HepG2 (cell line): Measurements from ENCODE around the gene DHRS13. TPM values are rescaled to one million over a fixed set of nuclear protein-coding genes. Genes with fewer than 3 reads are reported as not detected.

Experiments
- ATRX ChIP-seq: sonication (generic); formaldehyde crosslinking; IDR thresholded peaks from 2 replicates; pipeline ENCODE4 v1.4.0; 2020; ENCODE audit warnings: missing genetic modification reagents, borderline replicate concordance
- FLYWCH1 ChIP-seq: sonication (generic); formaldehyde crosslinking; IDR thresholded peaks from 2 replicates; pipeline ENCODE4 v1.8.1; 2023; ENCODE audit warnings: mild to moderate bottlenecking, missing genetic modification reagents
- GMEB1 ChIP-seq: sonication (generic); formaldehyde crosslinking; IDR thresholded peaks from 2 replicates; pipeline ENCODE4 v1.5.1; 2020; ENCODE audit warnings: missing genetic modification reagents, mild to moderate bottlenecking, borderline replicate concordance
- MYNN ChIP-seq: sonication (generic); formaldehyde crosslinking; IDR thresholded peaks from 2 replicates; pipeline ENCODE4 v1.4.0; 2020; ENCODE audit warnings: mild to moderate bottlenecking, low read depth, missing genetic modification reagents
- POLR2A ChIP-seq, 2 experiments: IDR thresholded peaks; 2 replicates each; pipeline ENCODE4 v1.6.1; 2011; ENCODE audit warnings: low read depth in 2 of 2, low read length in 2 of 2, mild to moderate bottlenecking in 1 of 2, moderate library complexity in 1 of 2; ENCODE audit not compliant: insufficient read depth in 1 of 2
- SIN3B ChIP-seq: fragments of 150-350 bp; IDR thresholded peaks from 2 replicates; pipeline ENCODE4 v1.6.1; 2014; ENCODE audit warnings: low read length
- SMAD3 ChIP-seq: sonication (generic); formaldehyde crosslinking; IDR thresholded peaks from 2 replicates; pipeline ENCODE4 v1.4.0; 2020; ENCODE audit warnings: missing genetic modification reagents
- TGIF2 ChIP-seq: IDR thresholded peaks from 2 replicates; pipeline ENCODE4 v1.6.1; 2016; ENCODE audit warnings: control low read depth, missing compliant biosample characterization
- YEATS2 ChIP-seq: sonication (generic); formaldehyde crosslinking; IDR thresholded peaks from 2 replicates; pipeline ENCODE4 v1.4.0; 2020; ENCODE audit warnings: missing genetic modification reagents, borderline replicate concordance
- ZBTB14 ChIP-seq: sonication (generic); formaldehyde crosslinking; IDR thresholded peaks from 2 replicates; pipeline ENCODE4 v1.4.0; 2020; ENCODE audit warnings: missing genetic modification reagents
- ZNF331 ChIP-seq: sonication (generic); formaldehyde crosslinking; IDR thresholded peaks from 2 replicates; pipeline ENCODE4 v1.4.0; 2020; ENCODE audit warnings: missing genetic modification reagents
- ZNF510 ChIP-seq: sonication (generic); formaldehyde crosslinking; IDR thresholded peaks from 2 replicates; pipeline ENCODE4 v1.4.0; 2020; ENCODE audit warnings: low read depth, mild to moderate bottlenecking, missing genetic modification reagents
- ZNF552 ChIP-seq: sonication (generic); formaldehyde crosslinking; IDR thresholded peaks from 2 replicates; pipeline ENCODE4 v1.9.0; 2022; ENCODE audit warnings: missing genetic modification reagents, mild to moderate bottlenecking, borderline replicate concordance
- ZNF563 ChIP-seq: sonication (generic); formaldehyde crosslinking; IDR thresholded peaks from 2 replicates; pipeline ENCODE4 v1.8.0; 2022; ENCODE audit warnings: mild to moderate bottlenecking, moderate library complexity, missing genetic modification reagents
- polyA plus RNA-seq, 8 experiments: library from polyadenylated mRNA; depleted of rRNA in 3 of 8; stranded (reverse) in 7 of 8; unstranded in 1 of 8; fragments of >200 nt; fragmentation: Illumina TruSeq in 4 of 8; extraction: Trizol in 4 of 8; gene quantifications; 2 replicates each; pipeline versions ENCODE4 v1.2.1 to v1.2.3, GENCODE V29; 2011 to 2016; ENCODE audit warnings: low read depth in 4 of 8, missing spikeins in 1 of 8, mixed read lengths in 1 of 8; ENCODE audit not compliant: insufficient read depth in 1 of 8
- total RNA-seq, 5 experiments: library from RNA; depleted of rRNA; stranded (reverse); fragments of >200 nt; fragmentation: Illumina TruSeq; extraction: Trizol; gene quantifications; 2 replicates each; pipeline ENCODE4 v1.2.3, GENCODE V29; 2016; ENCODE audit warnings: low read depth in 1 of 5
- TF ChIP-seq, protein P1 (sequence below): sonication (generic); formaldehyde crosslinking; IDR thresholded peaks from 2 replicates; pipeline ENCODE4 v1.5.1; 2020; ENCODE audit warnings: missing genetic modification reagents, mild to moderate bottlenecking, borderline replicate concordance
- TF ChIP-seq, protein P2 (sequence below): sonication (generic); formaldehyde crosslinking; IDR thresholded peaks from 2 replicates; pipeline ENCODE4 v1.5.0; 2020; ENCODE audit warnings: missing genetic modification reagents, mild to moderate bottlenecking, borderline replicate concordance
- TF ChIP-seq, protein P3 (sequence below): sonication (generic); formaldehyde crosslinking; IDR thresholded peaks from 2 replicates; pipeline ENCODE4 v1.4.0; 2020; ENCODE audit warnings: mild to moderate bottlenecking, missing genetic modification reagents, borderline replicate concordance

DHRS13 gene
- total and polyA plus RNA-seq, 2 of the 13 experiments (the other 11 are each of a cell fraction or from before 2014, with no cell fraction given), result 11.8 to 12.6 TPM

DNA sequence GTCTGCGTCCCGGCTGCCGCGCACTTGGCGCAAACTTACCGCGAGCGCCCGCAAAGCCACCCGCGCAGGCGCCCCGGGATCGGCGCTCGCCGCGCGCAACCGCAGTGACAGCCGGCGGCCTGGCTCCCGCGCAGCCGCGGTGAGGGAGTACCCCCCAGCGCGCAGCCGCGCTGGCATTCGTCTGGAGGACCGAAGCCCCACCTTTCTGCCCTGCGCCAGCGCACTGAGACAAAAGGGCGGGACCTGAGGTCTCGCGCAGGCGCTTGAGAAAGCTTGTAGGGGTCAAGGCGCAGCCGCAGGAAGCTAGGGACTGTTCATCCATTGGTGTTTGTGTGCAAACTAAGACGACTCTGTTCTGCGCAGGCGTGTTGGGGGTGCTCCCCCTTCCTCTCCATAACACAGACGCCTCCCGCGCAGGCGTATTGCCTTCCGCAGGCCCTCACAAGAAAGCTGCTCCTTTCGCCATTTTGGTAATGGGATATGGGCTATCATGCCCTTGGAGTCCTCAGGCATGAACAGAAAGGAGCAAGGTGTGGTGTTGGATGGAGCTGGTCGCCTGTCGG, 48.6 kb upstream of the DHRS13 start, which contains the start of gene PHF12 (continued):
- peak; percentile 54; the same call in 1 of the 2 replicates for TF ChIP-seq YEATS2 (CRISPR knock-in tag)
- TF ChIP-seq ZBTB14, result no peak
- 0 out of 2 replicates have a peak, but pooled peaks have one; percentile 4 for TF ChIP-seq SIN3B
- TF ChIP-seq FLYWCH1 (CRISPR knock-in tag), result no peak
- TF ChIP-seq, protein P1, sequence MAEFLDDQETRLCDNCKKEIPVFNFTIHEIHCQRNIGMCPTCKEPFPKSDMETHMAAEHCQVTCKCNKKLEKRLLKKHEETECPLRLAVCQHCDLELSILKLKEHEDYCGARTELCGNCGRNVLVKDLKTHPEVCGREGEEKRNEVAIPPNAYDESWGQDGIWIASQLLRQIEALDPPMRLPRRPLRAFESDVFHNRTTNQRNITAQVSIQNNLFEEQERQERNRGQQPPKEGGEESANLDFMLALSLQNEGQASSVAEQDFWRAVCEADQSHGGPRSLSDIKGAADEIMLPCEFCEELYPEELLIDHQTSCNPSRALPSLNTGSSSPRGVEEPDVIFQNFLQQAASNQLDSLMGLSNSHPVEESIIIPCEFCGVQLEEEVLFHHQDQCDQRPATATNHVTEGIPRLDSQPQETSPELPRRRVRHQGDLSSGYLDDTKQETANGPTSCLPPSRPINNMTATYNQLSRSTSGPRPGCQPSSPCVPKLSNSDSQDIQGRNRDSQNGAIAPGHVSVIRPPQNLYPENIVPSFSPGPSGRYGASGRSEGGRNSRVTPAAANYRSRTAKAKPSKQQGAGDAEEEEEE, result no peak
- TF ChIP-seq ZNF510 (CRISPR knock-in tag), result no peak
- no peak for TF ChIP-seq ATRX (CRISPR knock-in tag)
- peak; percentile 60 to 61 for TF ChIP-seq POLR2A (IDR thresholded peaks at IDR 0.05; ENCODE audit: insufficient read depth in 1 of 2, low read depth in 2 of 2, low read length in 2 of 2)
- TF ChIP-seq, protein P2, sequence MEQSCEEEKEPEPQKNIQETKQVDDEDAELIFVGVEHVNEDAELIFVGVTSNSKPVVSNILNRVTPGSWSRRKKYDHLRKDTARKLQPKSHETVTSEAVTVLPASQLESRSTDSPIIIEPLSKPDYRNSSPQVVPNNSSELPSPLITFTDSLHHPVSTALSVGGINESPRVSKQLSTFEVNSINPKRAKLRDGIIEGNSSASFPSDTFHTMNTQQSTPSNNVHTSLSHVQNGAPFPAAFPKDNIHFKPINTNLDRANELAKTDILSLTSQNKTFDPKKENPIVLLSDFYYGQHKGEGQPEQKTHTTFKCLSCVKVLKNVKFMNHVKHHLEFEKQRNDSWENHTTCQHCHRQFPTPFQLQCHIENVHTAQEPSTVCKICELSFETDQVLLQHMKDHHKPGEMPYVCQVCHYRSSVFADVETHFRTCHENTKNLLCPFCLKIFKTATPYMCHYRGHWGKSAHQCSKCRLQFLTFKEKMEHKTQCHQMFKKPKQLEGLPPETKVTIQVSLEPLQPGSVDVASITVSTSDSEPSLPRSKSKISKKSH (CRISPR knock-in tag), result 0 out of 2 replicates have a peak, but pooled peaks have one; percentile 0
- 0 out of 2 replicates have a peak, but pooled peaks have one; percentile 10 for TF ChIP-seq SMAD3 (CRISPR knock-in tag)
- 0 out of 2 replicates have a peak, but pooled peaks have one; percentile 17 for TF ChIP-seq ZNF563 (CRISPR knock-in tag)
- TF ChIP-seq TGIF2 (CRISPR knock-in tag), result no peak
- no peak for TF ChIP-seq ZNF552 (CRISPR knock-in tag)
- peak; percentile 50 for TF ChIP-seq GMEB1 (CRISPR knock-in tag)
- TF ChIP-seq, protein P3, sequence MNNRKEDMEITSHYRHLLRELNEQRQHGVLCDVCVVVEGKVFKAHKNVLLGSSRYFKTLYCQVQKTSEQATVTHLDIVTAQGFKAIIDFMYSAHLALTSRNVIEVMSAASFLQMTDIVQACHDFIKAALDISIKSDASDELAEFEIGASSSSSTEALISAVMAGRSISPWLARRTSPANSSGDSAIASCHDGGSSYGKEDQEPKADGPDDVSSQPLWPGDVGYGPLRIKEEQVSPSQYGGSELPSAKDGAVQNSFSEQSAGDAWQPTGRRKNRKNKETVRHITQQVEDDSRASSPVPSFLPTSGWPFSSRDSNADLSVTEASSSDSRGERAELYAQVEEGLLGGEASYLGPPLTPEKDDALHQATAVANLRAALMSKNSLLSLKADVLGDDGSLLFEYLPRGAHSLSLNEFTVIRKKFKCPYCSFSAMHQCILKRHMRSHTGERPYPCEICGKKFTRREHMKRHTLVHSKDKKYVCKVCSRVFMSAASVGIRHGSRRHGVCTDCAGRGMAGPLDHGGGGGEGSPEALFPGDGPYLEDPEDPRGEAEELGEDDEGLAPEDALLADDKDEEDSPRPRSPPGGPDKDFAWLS (CRISPR knock-in tag), result no peak
- TF ChIP-seq MYNN (CRISPR knock-in tag), result no peak
- 0 out of 2 replicates have a peak, but pooled peaks have one; percentile 8 for TF ChIP-seq ZNF331 (CRISPR knock-in tag)
